Measurements from ENCODE around the gene TUBGCP6.
A peak's percentile ranks its signal among the peaks of the same experiment; 100 is the strongest.

TUBGCP6 gene

GRCh38 chr22:50243685-50244419 lies 971 bp downstream of the TUBGCP6 start:
- Mint-ChIP-seq H3K4me1 (peaks cover 33% of the 10 kb centered on the region), H3K27me3 (no peaks in the 10 kb centered on the region), H3K36me3 (ENCODE audit: low read depth) (peaks cover 6% of the 10 kb centered on the region), H3K4me3 (peak overlapping the region; percentile 99), H3K9me3 (no peaks in the 10 kb centered on the region), H3K27ac (peak overlapping the region; percentile 100)
- DNase-seq, result no peak
- ATAC-seq, result no peak

GRCh38 chr22:50242406-50242949 lies 2.3 kb downstream of the TUBGCP6 start:
- peak overlapping the region; percentile 99 for H3K4me3 Mint-ChIP-seq
- no peaks in the 10 kb centered on the region for H3K9me3 Mint-ChIP-seq
- H3K27ac Mint-ChIP-seq, result peak overlapping the region; percentile 100
- peaks cover 9% of the 10 kb centered on the region for H3K36me3 Mint-ChIP-seq (ENCODE audit: low read depth)
- H3K27me3 Mint-ChIP-seq, result no peaks in the 10 kb centered on the region
- peaks cover 33% of the 10 kb centered on the region for H3K4me1 Mint-ChIP-seq
- DNase-seq (no peak), ATAC-seq (no peak)

- ATAC-seq (no peak), DNase-seq (no peak)
- Mint-ChIP-seq H3K9me3 (peaks cover 6% of the 10 kb centered on the region), H3K4me3 (no peak overlapping the region), H3K27me3 (no peaks in the 10 kb centered on the region), H3K27ac (no peak overlapping the region), H3K36me3 (ENCODE audit: low read depth) (peaks cover 16% of the 10 kb centered on the region), H3K4me1 (peaks cover 27% of the 10 kb centered on the region)
Observed at GRCh38 chr22:50238755-50239154, 6.1 kb downstream of the TUBGCP6 start.

- no peak for DNase-seq
- peak; percentile 22 for ATAC-seq
- no peaks in the 10 kb centered on the region for H3K27me3 Mint-ChIP-seq
- H3K9me3 Mint-ChIP-seq, result peaks cover 6% of the 10 kb centered on the region
- H3K4me3 Mint-ChIP-seq, result no peak overlapping the region
- no peak overlapping the region for H3K27ac Mint-ChIP-seq
- peaks cover 22% of the 10 kb centered on the region for H3K36me3 Mint-ChIP-seq (ENCODE audit: low read depth)
- peaks cover 12% of the 10 kb centered on the region for H3K4me1 Mint-ChIP-seq
Observed at GRCh38 chr22:50236731-50237409, 8.0 kb downstream of the TUBGCP6 start.

GRCh38 chr22:50233223-50233622 lies 11.6 kb downstream of the TUBGCP6 start:
- H3K27me3 Mint-ChIP-seq, result no peaks in the 10 kb centered on the region
- H3K9me3 Mint-ChIP-seq, result peaks cover 6% of the 10 kb centered on the region
- ATAC-seq (no peak), DNase-seq (no peak)
- peaks cover 19% of the 10 kb centered on the region for H3K36me3 Mint-ChIP-seq (ENCODE audit: low read depth)
- peaks cover 3% of the 10 kb centered on the region for H3K4me1 Mint-ChIP-seq
- H3K4me3 Mint-ChIP-seq, result no peak overlapping the region
- H3K27ac Mint-ChIP-seq, result no peak overlapping the region

- ATAC-seq (no peak), DNase-seq (no peak)
- H3K27ac Mint-ChIP-seq, result no peak overlapping the region
- H3K4me1 Mint-ChIP-seq, result peaks cover 3% of the 10 kb centered on the region
- H3K27me3 Mint-ChIP-seq, result no peaks in the 10 kb centered on the region
- H3K9me3 Mint-ChIP-seq, result peaks cover 6% of the 10 kb centered on the region
- H3K4me3 Mint-ChIP-seq, result no peak overlapping the region
- H3K36me3 Mint-ChIP-seq (ENCODE audit: low read depth), result peaks cover 16% of the 10 kb centered on the region
Observed at GRCh38 chr22:50232481-50233151, 12.2 kb downstream of the TUBGCP6 start.

- H3K27ac Mint-ChIP-seq, result no peak overlapping the region
Observed at GRCh38 chr22:50229370-50229769, 15.5 kb downstream of the TUBGCP6 start.

GRCh38 chr22:50228366-50228765 lies 16.5 kb downstream of the TUBGCP6 start:
- no peaks in the 10 kb centered on the region for H3K27me3 Mint-ChIP-seq
- ATAC-seq, result no peak
- H3K4me1 Mint-ChIP-seq, result no peaks in the 10 kb centered on the region
- DNase-seq, result no peak
- H3K27ac Mint-ChIP-seq, result no peak overlapping the region
- peaks cover 7% of the 10 kb centered on the region for H3K36me3 Mint-ChIP-seq (ENCODE audit: low read depth)
- H3K4me3 Mint-ChIP-seq, result no peak overlapping the region
- H3K9me3 Mint-ChIP-seq, result no peaks in the 10 kb centered on the region

More at GRCh38 chr22:50229370-50229769, 15.5 kb downstream of the TUBGCP6 start:
- Mint-ChIP-seq H3K4me3 (no peak overlapping the region), H3K27me3 (no peaks in the 10 kb centered on the region), H3K9me3 (no peaks in the 10 kb centered on the region), H3K36me3 (ENCODE audit: low read depth) (peaks cover 6% of the 10 kb centered on the region), H3K4me1 (no peaks in the 10 kb centered on the region)
- no peak for DNase-seq
- no peak for ATAC-seq

- Mint-ChIP-seq H3K36me3 (ENCODE audit: low read depth) (peaks cover 6% of the 10 kb centered on the region), H3K9me3 (no peaks in the 10 kb centered on the region), H3K4me1 (no peaks in the 10 kb centered on the region), H3K27me3 (no peaks in the 10 kb centered on the region), H3K27ac (no peak overlapping the region), H3K4me3 (no peak overlapping the region)
- ATAC-seq (no peak), DNase-seq (no peak)
Observed at GRCh38 chr22:50227579-50228215, 17.1 kb downstream of the TUBGCP6 start.

GRCh38 chr22:50226875-50227165 lies 18.0 kb downstream of the TUBGCP6 start:
- DNase-seq, result no peak
- no peak for ATAC-seq
- Mint-ChIP-seq H3K4me1 (no peaks in the 10 kb centered on the region), H3K27ac (no peak overlapping the region), H3K4me3 (no peak overlapping the region), H3K36me3 (ENCODE audit: low read depth) (peaks cover 6% of the 10 kb centered on the region), H3K27me3 (no peaks in the 10 kb centered on the region), H3K9me3 (no peaks in the 10 kb centered on the region)

- ATAC-seq, result no peak
- Mint-ChIP-seq H3K9me3 (no peaks in the 10 kb centered on the region), H3K27ac (no peak overlapping the region), H3K4me3 (no peak overlapping the region), H3K4me1 (no peaks in the 10 kb centered on the region), H3K36me3 (ENCODE audit: low read depth) (peaks cover 6% of the 10 kb centered on the region), H3K27me3 (no peaks in the 10 kb centered on the region)
- no peak for DNase-seq
Observed at GRCh38 chr22:50226063-50226874, 18.6 kb downstream of the TUBGCP6 start.

GRCh38 chr22:50225200-50225969 lies 19.4 kb downstream of the TUBGCP6 start:
- no peaks in the 10 kb centered on the region for H3K27me3 Mint-ChIP-seq
- no peak overlapping the region for H3K27ac Mint-ChIP-seq
- DNase-seq (no peak), ATAC-seq (no peak)
- H3K36me3 Mint-ChIP-seq (ENCODE audit: low read depth), result peaks cover 12% of the 10 kb centered on the region
- no peaks in the 10 kb centered on the region for H3K4me1 Mint-ChIP-seq
- no peaks in the 10 kb centered on the region for H3K9me3 Mint-ChIP-seq
- no peak overlapping the region for H3K4me3 Mint-ChIP-seq

GRCh38 chr22:50224071-50224470 lies 20.8 kb downstream of the TUBGCP6 start:
- no peak for DNase-seq
- Mint-ChIP-seq H3K36me3 (ENCODE audit: low read depth) (peaks cover 13% of the 10 kb centered on the region), H3K27ac (no peak overlapping the region), H3K9me3 (no peaks in the 10 kb centered on the region), H3K27me3 (no peaks in the 10 kb centered on the region), H3K4me3 (no peak overlapping the region), H3K4me1 (no peaks in the 10 kb centered on the region)
- no peak for ATAC-seq

All from activated naive CD8-positive, alpha-beta T cell treated with anti-CD3 and anti-CD28 coated beads, Interleukin-2, amount 50 U/mL, for 24 hours (primary cell).